HG03196 (cell line): ENCODE data around the gene AREL1.
A peak's percentile ranks its signal among the peaks of the same experiment; 100 is the strongest.
"Not testable (repeated sequence)": the region's sequence is repeated elsewhere in the genome, so short reads cannot be mapped to it uniquely, and the experiment has no call there.

ENCODE experiments used
- ATAC-seq: cut with Tn5 transposase; IDR thresholded peaks from one replicate; pipeline ENCODE4 v1.9.1; 2021; ENCODE audit not compliant: unreplicated experiment

The AREL1 gene, protein sequence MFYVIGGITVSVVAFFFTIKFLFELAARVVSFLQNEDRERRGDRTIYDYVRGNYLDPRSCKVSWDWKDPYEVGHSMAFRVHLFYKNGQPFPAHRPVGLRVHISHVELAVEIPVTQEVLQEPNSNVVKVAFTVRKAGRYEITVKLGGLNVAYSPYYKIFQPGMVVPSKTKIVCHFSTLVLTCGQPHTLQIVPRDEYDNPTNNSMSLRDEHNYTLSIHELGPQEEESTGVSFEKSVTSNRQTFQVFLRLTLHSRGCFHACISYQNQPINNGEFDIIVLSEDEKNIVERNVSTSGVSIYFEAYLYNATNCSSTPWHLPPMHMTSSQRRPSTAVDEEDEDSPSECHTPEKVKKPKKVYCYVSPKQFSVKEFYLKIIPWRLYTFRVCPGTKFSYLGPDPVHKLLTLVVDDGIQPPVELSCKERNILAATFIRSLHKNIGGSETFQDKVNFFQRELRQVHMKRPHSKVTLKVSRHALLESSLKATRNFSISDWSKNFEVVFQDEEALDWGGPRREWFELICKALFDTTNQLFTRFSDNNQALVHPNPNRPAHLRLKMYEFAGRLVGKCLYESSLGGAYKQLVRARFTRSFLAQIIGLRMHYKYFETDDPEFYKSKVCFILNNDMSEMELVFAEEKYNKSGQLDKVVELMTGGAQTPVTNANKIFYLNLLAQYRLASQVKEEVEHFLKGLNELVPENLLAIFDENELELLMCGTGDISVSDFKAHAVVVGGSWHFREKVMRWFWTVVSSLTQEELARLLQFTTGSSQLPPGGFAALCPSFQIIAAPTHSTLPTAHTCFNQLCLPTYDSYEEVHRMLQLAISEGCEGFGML

DNA sequence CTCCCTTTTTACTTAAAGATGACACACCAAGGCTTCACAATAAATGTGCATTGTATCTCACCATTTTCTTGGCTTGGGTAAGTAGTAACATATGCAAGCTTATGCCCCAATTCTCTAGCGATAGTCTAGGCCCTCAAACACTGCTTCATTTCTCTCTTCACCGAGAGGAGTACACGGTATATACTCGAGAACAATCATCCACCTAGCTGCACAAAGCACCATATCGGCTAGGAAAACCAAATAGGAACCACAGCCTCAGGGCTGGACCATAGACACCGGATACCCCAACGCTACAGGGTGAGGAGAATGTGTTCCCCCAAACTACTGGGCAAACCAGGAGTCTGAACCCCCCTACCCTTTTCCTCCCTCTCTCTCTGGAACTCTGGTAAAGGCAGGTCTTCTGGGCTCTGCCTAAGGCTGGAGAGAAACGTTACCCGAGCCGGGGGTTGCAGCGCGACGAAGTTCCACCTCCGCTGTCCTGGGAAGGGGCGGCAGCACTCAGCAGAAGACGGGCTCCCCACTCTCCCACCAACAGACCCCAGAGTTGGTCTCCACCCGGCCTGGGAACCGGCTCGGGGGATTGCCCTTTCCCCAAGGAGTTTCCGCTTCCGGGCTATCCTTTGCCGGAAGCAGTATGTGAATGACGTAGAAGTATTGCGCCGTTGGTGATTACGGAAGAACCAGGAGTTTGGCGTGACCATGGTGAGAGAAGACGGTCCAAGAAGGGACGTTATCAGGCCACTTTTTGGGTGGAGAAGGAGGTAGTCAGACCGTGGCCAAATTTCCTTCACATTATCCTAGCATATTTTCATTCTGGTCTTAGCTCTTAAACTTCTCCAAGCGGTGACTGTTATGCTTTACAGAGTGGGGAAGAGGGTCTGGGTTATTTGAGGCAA lies at the start of gene AREL1, which contains the start of gene FCF1:
Gene AREL1 (minus strand): TSS at position 582 of the 896 bp plus-strand sequence. CDS start 27,465 bp downstream, outside the sequence.
Gene FCF1 (plus strand): TSS at position 646 of the 896 bp plus-strand sequence. CDS start 54 bp downstream, at position 700.
- peak; percentile 93 for ATAC-seq

DNA sequence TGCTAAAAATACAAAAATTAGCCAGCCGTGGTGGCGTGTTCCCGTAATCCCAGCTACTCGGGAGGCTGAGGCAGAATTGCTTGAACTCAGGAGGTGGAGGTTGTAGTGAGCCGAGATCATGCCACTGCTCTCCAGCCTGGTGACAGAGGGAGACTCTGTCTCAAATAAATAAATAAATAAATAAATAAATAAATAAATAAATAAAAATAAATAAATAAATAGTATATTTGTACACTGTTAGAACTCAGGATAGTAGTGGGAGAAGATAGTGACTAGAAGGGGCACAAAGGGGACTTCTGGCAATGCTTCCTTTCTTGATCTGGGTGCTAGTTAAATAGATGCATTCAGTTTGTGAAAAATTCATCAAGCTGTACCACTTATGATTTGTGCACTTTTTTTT lies 45.6 kb upstream of the AREL1 start:
- ATAC-seq = not testable (repeated sequence)

DNA sequence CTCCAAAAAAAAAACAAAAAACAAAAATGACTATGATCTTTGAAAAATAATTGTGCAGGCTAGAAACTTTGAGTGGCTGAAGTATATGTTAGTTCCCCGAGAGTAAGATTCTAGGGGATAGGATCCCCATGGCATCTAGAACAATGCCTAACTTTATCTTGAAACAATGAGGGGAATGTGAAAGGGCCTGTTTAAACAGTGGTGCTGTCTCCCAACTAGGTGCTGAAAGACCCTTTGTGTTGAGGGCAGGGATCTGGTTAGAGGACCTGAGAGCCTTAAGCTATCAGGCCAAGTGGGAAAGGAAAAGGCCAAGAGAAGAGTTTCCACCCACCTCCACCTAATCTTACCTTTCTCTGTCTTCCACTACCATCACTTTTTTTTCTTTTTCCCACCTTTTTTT lies 43.4 kb upstream of the AREL1 start:
- no peak for ATAC-seq

DNA sequence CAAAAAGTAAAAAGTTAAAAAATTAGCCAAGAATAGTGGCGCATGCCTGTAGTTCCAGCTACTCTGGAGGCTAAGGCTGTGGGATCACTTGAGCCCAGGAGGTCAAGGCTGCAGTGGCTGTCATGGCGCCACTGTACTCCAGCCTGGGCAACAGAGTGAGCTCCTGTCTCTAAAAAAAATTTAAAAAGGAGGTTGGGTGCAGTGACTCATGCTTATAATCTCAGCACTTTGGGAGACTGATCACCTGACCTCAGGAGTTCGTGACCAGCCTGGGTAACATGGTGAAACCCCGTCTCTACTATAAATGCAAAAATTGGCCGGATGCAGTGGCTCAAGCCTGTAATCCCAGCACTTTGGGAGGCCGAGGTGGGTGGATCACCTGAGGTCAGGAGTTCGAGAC lies 42.0 kb upstream of the AREL1 start:
- ATAC-seq = no peak

DNA sequence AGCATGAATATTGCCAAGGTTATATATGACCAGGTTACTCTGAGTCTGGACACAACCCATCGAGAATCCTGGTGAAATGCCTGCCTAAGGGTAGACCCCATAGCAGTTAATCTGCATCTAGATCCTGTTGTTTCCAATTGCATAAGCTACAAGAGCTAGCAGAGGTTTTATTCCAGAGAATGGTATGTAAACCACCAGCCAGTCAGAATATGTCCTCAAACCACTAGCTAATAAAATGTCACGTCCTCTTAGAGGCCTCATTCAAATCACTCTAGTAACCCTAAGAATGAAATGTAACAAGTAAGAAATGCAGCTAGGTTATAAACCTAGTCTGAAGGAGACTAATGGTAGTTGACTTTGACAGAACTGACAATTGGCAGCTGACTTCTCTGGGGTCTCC lies 41.3 kb upstream of the AREL1 start:
- no peak for ATAC-seq

DNA sequence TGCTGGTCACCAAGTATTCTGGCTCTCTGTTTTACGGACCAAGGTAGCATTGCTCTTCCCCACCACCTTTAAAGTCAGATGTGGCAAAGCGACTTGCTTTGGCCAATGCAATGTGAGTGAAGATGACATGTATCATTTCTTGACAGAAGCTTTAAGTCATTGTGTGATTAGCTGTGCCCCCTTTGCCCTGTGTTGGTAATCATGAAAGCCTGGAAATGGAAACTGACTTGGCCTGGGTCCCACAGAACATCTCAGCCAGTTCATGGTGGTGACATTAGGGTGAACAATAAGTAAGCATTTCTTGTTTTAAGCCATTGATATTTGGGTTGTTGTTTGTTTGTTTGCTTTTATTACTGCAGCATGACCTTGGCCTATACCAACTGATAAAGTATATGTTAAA lies 34.4 kb upstream of the AREL1 start:
- ATAC-seq = no peak

DNA sequence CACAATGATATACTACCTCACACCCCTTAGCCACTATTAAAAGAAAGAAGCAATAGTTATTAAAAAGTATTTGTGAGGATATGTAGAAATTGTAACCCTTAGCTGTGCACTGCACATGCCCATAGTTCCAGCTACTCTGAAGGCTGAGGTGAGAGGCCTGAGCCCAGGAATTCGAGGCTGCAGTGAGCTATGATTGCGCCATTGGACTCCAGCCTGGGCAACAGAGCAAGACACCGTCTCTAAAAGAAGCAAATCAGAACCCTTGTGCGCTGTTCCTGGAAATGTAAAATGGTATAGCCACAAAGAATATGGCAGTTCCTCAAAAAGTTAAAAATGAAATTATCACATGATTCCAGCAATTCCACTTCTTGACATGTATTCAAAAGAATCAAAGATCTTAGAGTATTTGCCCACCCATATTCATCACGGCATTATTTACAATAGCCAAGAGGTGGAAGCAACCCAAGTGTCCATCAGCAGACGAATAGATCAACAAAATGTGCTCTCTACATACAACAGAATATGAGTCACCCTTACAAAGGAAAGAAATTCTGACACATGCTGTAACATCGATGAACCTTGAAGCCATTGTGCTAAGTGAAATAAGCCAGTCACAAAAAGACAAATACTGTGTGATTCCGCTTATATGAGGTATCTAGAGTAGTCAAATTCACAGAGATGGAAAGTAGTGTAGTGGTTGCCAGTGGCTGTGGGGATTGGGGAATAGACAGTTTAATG lies 26.6 kb upstream of the AREL1 start:
- no peak for ATAC-seq

DNA sequence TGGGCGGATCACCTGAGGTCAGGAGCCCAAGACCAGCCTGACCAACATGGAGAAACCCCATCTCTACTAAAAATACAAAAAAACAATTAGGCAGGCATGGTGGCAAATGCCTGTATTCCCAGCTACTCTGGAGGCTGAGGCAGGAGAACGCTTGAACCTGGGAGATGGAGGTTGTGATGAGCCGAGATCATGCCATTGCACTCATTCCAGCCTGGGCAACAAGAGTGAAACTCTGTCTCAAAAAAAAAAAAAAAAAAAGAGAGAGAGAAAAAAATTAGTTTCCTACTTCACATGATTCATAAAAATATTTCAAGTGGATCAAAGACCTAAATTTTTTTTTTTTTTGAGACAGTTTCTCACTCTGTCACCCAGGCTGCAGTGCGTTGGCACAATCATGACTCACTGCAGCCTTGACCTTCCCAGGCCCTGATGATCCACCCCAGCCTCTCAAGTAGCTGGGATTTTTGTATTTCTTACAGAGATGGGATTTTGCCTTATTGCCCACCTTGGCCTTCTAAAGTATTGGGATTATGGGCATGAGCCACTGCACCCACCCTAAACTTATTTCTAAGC lies 25.0 kb upstream of the AREL1 start:
- no peak for ATAC-seq

DNA sequence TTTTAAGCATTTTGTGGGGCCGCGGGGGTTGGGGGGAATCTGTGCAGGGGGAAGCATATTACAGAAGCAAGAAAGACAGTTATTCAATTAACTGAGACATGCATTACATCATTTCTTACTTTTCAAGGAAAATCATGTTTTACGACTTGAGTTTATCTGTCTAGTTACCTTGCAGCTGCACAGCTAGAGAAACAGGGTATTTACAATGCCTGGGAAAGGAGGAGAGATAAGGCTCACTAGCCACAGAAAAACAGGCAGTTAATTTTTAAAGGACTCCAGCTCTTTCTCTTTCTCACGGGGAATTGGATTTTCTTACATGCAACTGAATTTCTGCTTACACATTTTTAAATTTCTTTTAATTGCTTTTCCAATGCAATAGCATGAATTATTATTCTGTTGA lies 22.2 kb upstream of the AREL1 start:
- no peak for ATAC-seq

DNA sequence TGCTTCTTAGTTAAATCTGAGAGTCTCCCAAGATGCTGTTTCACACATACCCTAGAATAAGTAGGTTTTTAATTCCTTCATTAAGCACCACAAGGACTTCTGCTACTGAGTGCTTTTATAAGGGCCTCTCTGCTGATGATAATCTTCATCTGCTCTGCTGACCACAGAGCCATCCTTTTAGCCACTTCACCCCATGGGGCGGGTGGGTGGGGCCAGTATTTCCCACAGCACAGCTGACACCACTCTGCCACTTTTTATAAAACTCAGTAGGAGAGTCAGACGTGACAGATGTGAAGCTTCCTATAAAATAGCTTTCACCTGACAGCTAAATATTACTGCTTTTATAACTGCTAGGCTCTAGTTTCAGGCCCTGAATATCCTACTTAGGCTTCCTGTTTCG lies 20.3 kb upstream of the AREL1 start:
- ATAC-seq = no peak

DNA sequence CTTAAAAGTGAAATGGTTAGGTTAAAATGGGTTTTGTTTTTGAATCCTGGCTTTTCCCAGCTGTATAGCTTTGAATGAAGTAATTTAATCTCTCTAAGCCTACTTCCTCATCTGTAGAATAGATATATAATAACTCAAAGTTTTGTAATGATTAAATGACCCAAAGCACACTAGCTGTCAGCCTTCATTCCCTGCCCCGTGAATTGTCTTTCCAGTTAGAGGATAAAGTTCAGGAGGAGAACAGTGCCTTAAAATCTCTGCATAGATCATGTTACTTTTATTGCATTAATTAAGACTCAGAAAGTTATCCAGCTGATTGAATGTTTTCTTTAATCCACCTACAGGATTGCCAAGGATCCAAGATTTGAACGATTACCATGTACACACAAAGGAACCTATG lies 19.5 kb upstream of the AREL1 start:
- ATAC-seq = no peak

DNA sequence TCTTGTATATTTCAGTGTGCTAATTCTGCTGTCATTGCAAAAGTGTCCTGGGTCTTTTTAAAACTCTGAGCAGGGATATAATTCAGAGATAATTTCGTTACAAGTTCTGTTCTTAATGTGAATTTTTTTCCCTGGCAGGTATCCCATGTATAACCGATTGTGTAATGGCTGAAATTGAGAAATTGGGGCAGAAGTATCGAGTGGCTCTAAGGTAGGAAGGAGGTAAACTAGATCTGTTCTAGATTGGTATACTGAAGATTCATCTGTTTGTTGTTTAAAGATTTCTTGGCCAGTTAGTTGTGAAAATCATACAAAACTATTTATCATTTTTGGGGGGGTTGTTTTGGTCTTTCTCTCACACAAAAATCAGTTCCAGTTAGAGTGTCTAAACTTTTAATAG lies 10.3 kb upstream of the AREL1 start:
- no peak for ATAC-seq

DNA sequence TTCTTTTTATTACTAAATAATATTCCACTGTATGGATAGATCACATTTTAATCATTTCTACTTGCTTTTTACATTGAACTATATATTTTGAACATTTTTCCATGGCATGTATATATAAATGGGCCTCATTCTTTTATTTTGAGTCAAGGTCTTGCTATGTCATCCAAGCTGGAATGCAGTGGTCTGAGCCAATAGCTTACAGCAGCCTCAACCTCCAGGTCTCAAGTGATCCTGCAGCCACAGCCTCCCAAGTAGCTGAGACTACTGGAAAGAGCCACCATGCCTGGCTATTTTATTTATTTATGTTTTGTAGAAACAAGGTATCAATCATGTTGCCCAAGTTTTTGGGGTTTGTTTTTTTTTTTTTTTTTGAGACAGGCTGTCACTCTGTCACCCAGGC lies 7.6 kb upstream of the AREL1 start:
- ATAC-seq = no peak

DNA sequence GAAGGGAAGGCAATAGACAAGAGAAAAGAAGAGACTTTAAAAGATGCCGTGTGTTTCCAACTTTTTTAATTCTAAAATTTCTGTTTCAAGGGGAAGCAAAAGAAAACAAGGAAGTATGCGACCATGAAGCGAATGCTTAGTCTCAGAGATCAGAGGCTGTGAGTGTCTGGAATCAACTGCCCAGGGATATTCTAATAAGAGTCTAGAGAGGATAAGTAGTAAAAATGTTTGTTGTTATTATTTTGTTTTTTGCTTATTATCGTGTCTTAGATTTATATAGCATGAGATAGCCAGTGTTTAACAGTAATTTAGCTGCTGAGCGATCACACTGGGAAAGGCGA lies 485 bp upstream of the AREL1 start:
- peak; percentile 10 for ATAC-seq

DNA sequence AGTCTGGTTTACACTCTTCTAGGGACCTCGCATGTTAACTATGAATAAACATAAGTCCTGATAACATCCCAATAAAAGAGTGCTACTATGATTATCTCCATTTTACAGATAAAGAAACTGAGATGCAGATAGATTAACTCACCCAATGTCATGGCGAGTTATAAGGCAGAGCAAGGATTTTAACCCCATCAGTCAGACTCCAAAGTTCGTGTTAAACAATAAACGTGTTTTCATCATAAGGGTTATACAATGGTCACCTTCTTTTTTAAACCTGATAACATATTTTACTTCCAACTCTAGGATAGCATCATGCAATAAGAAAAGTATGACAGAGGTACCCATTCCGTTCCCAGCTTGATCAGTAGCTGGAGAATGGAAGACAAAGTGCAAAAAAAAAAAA lies 1.2 kb downstream of the AREL1 start:
- no peak for ATAC-seq

DNA sequence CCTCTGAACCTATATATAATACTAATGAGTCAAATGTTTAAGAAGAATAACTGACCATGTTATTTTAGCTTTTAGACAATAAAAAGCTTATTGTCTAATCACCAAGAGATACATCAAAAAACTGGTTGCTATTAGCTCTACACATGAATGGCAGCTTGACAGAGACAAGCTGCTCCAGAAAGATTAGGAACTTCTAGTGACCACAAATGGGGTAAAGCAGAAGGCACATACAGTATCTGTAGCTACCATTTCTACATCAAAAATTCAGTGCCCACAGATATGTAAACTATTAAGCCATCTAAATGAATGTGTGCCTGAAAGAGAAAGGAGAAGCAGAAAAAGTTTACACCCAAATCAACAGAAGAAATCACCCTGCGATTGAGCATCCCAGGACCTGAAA lies 2.4 kb downstream of the AREL1 start:
- ATAC-seq = no peak

DNA sequence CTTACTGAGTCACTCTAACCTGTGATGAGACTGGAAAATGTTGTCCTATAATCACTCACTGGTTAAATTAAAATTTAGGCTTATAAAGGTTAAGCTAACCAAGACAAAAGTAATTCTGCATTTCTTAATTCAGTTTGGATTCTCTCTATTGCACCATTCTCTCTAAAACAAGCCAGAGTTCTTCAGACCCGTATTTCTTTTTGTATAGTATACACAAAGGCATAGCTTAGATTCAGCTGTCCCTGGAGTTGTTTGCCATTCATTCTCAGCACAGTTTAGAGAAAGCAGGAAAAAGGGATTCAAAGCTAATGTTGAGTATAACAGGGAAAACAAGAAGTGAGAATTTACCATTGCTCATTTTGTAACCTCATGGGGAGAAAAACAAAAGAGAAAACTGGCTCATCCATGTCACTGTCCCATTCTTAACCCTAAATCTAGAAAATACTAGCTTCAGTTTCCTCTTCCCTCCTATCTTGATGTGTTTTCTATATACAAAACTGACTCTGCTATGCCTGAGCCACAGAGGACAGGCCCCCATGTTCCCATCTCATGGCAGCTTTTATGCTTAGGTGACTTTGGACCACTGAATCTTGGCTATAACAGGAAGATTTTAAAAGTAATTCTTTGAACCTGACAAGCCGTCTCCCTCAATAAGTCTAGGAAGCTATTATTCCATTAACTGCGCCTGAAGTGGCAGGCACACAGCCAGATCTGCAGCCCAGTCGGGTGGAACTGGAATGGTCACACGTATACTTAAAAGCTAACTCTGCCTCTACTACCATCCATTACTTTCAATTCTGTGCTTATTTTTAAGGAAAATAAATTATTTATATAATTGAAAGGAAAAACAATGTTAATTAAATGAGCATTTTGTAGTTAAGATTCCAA lies 7.0 kb downstream of the AREL1 start:
- ATAC-seq = no peak

DNA sequence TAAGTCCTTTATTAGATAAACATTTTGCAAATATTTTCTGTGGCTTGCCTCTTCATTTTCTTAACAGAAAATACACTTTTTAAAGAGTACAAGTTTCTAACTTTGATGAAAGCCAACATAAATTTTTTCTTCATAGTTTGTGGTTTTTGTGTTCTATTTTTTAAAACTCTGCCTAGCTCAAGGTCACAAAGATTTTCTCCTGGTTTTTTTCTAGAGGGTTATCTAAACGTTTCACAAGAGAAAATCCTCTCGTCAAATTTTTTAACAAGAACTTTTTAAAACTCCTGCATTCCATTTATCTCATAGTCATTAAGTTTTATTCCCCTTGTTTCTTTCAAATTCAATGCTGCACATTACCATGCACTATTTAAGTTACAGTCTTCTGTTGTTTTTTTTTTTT lies 8.2 kb downstream of the AREL1 start:
- ATAC-seq = no peak

DNA sequence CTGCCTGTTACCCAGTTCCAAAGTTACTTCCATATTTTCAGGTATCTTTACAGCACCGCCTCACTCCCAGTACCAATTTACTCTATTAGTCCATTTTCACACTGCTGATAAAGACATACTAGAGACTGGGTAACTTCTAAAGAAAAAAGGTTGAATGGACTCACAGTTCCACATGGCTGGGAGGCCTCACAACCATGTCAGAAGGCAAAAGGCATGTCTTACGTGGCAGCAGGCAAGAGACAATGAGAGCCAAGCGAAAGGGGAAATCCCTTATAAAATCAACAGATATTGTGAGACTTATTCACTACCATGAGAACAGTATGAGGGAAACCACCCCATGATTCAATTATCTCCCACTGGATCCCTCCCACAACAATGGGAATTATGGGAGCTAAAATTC lies 9.8 kb downstream of the AREL1 start:
- no peak for ATAC-seq
